Fibroblast of peridontal ligament (primary cell): ENCODE measurements around the gene SLC22A5.
A peak's percentile ranks its signal among the peaks of the same experiment; 100 is the strongest.

ENCODE experiments used
- DNase-seq: peaks from one replicate; pipeline ENCODE4 v3.0.0-alpha.2; 2010; ENCODE audit errors: extremely low read depth

Gene SLC22A5

GRCh38 chr5:132369474-132370180 is at the start of gene SLC22A5:
SLC22A5 (plus strand) TSS chr5:132369710; CDS start chr5:132369973, 263 bp downstream.
- DNase-seq = peak; percentile 34

- no peak for DNase-seq
Observed at GRCh38 chr5:132319975-132320374, 49.5 kb upstream of the SLC22A5 start.

GRCh38 chr5:132321109-132321721 is 48.3 kb upstream of the SLC22A5 start:
- DNase-seq = no peak

GRCh38 chr5:132322266-132322665 is 47.2 kb upstream of the SLC22A5 start:
- no peak for DNase-seq

- DNase-seq = no peak
Observed at GRCh38 chr5:132323202-132323601, 46.3 kb upstream of the SLC22A5 start.

- DNase-seq = no peak
Observed at GRCh38 chr5:132325691-132326090, 43.8 kb upstream of the SLC22A5 start.

GRCh38 chr5:132327252-132327955 is 42.1 kb upstream of the SLC22A5 start:
- DNase-seq = peak; percentile 39

- DNase-seq = no peak
Observed at GRCh38 chr5:132334812-132335211, 34.7 kb upstream of the SLC22A5 start.

- DNase-seq = no peak
Observed at GRCh38 chr5:132335402-132335801, 34.1 kb upstream of the SLC22A5 start.

- no peak for DNase-seq
Observed at GRCh38 chr5:132339502-132339901, 30.0 kb upstream of the SLC22A5 start.

GRCh38 chr5:132342291-132343180 is 27.0 kb upstream of the SLC22A5 start:
- no peak for DNase-seq

GRCh38 chr5:132344775-132345514 is 24.6 kb upstream of the SLC22A5 start:
- no peak for DNase-seq

- no peak for DNase-seq
Observed at GRCh38 chr5:132353486-132353995, 16.0 kb upstream of the SLC22A5 start.

GRCh38 chr5:132354381-132355139 is 14.9 kb upstream of the SLC22A5 start:
- DNase-seq = no peak

- DNase-seq = no peak
Observed at GRCh38 chr5:132355140-132355765, 14.3 kb upstream of the SLC22A5 start.

- DNase-seq = no peak
Observed at GRCh38 chr5:132358775-132359174, 10.7 kb upstream of the SLC22A5 start.

- no peak for DNase-seq
Observed at GRCh38 chr5:132362086-132362485, 7.4 kb upstream of the SLC22A5 start.

GRCh38 chr5:132363431-132364112 is 5.9 kb upstream of the SLC22A5 start:
- peak; percentile 89 for DNase-seq

GRCh38 chr5:132364319-132364718 is 5.2 kb upstream of the SLC22A5 start:
- DNase-seq = peak; percentile 95
